ENCODE data around the gene DNAH12.

GRCh38 chr3:57500506-57500905, 43.6 kb downstream of the DNAH12 start:
- TF ChIP-seq CTCF (IDR thresholded peaks at IDR 0.05) = no peak
- no peak for TF ChIP-seq POLR2A (IDR thresholded peaks at IDR 0.05)

All from right lobe of liver (tissue), 4 donors.